Measurements from ENCODE around the gene EIF2AK3.

Gene EIF2AK3

GRCh38 chr2:88537640-88538039, 89.6 kb downstream of the EIF2AK3 start:
- no peak for DNase-seq

- no peak for DNase-seq
Observed at GRCh38 chr2:88530081-88530480, 97.2 kb downstream of the EIF2AK3 start.

- no peak for DNase-seq
Observed at GRCh38 chr2:88521445-88522073, 105.7 kb downstream of the EIF2AK3 start.

- no peak for DNase-seq
Observed at GRCh38 chr2:88517759-88518201, 109.5 kb downstream of the EIF2AK3 start.

Measured in CD4-positive, alpha-beta T cell treated with Interferon alpha-2 for 1 hour (primary cell).